A172 (cell line): Measurements from ENCODE around the gene AMFR. TPM values are rescaled to one million over a fixed set of nuclear protein-coding genes. Genes with fewer than 3 reads are reported as not detected.
A peak's percentile ranks its signal among the peaks of the same experiment; 100 is the strongest.

Source experiments
- DNase-seq: peaks from one replicate; pipeline ENCODE4 v3.0.0-alpha.2; 2015; ENCODE audit warnings: low spot score
- total RNA-seq: library from RNA; depleted of rRNA; stranded (reverse); fragments of >200 nt; shearing (Covaris generic); gene quantifications from 2 replicates; pipeline ENCODE4 v1.2.3, GENCODE V29; 2014

Gene AMFR
- total RNA-seq, 1 experiment from 2014 or later = 172 TPM

DNA sequence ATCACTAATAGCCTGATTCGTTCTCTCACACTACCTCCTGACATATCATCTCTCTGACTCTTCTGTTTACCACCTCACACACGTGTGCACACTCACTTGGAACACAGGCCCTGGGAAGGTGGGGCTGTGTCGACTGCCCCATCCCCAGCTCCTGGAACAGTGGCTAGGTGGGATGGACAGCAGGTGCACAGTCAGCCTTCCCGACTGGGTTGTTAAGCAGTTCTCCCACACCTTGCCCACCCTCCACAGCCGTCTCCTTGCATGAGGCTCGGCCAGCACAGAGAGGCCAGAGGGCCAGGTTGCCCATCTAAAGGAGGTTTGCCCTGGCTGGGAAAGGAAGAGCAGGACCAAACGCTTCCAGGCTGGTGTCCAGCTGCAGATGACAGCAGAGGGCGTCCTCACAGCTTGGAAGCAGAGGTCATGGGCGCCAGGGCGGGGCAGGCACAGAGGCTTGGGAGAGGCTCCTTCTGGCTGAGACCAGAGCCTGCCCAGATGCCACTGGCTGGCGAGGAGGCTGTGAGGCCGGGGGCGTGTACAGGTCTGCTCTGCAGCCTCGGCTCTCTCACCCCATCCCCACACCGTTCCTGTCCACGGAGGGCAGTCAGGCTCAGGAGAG is 92.8 kb downstream of the AMFR start:
- DNase-seq = peak; percentile 83

DNA sequence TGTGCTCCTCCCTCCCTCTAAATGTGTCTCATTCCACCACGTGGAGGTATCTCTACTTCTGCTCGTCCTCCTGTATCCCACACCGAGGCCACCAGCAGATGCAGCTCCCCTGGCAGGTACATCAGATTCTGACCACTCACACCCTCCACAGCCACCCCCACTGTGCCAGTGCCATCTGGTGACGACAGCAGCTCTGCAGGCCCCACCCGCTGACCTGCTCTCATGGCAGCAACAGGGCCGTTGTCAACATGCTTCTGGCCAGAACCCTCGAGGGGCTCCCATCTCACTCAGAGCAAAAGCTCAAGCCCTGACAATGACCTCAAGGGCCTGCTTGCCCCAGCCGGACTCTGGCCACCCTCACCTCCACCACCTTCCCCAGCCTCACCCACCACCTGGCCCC is 93.4 kb downstream of the AMFR start:
- no peak for DNase-seq

DNA sequence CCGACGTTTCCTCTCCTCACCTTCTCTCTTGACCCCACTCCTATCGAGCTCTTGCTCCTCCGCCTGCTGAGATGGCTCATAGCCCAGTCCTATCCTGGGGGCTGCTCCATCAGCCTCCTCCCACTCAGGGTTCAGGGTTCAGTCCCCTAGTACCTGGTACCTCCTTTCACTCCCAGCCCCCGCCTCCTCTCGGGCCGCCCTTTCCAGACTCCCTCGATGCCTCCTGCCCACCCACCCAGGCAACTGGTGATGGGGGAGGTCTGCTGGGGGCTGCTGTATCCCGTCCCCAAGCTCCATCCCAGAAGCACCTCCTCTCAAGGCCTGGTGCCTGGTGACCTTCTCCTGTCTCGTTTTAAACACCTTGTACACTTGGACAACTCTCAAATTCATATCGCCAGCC is 93.9 kb downstream of the AMFR start:
- DNase-seq = no peak

DNA sequence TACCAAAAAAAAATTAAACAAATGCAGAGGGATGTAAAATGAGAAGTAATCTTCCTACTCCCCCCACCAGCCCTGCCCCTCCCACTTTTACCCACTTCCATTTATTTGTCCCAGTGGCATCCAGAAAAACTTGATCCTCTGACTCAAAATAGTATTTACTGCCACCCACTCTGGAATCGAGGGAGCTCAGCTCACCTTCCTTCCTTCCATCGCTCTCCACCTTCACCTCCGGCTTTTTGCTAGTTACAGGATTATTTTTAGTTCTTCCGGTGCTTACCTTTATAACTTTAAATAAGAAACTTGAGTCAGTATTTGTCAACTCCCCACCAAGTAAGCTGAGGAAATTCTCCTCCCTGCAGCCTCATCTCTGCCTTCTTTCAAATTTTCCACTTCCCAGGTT is 94.9 kb downstream of the AMFR start:
- no peak for DNase-seq

DNA sequence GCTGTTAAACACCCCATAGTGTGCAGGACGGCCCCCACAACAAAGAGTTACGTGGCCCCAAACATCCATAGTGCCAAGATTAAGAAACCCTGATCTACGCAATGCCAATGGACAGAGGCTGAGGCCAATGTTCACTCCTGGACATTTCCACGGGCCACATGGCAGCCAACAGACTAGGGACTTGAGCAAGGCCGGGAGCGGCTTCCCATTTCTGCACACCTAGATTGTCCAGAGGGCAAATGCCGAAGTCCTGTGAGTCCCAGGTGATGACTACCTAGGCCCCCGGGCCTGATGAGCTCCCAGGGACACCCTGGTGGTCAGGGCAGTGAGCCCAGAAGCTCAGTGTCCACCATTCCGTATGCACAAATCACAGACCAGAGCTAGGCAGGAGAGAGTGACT is 95.5 kb downstream of the AMFR start:
- DNase-seq = no peak

DNA sequence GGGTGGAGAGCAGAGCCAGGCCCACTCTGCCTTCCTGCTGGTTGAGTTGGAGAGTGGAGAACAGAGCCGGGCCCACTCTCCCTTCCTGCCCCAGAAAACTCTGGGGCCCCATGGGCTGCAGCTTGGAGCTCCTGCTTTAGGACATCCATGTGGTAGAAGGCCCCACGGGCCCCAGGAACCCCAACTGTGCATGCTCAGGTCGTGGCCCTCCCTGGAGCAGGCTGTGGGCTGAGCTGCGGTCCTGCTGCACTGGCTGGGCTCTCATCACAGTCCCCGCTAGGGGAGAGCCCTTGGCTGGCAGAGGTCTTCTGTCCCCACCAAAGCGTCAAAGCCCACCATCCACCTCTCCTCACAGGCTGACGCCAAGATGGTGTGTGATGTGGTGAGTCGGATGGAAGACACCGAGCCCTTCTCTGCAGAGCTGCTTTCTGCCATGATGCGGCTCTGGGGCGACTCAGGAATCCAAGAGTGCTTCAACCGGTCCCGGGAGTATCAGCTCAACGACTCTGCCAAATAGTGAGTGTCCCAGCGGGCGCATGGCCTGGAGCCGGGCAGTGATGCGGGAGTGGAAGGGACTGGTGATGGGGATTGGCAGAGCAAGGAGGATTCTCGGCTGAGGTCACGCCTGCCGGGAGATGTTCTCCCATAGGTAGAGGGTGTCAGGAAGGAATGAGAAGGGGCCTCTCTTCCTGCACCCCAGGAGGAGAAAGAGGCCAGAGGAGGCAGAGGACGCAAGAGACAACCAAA is 96.9 kb downstream of the AMFR start:
- no peak for DNase-seq

DNA sequence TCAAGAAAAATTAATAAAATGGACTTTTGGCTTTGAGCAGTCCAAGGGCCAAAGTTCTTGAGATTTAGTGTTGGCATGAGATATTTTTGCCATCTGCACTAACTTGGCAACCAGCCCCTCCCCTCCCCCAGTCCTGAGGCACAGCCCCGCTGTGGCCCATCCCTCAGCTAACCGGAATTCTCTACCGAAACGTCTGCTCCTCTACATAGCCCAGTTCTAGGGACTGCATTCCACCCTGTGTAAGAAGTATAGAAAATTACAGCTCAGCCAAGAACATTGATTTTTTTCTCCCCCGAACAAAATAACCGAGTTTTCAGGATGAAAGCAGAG is 97.5 kb downstream of the AMFR start:
- no peak for DNase-seq

DNA sequence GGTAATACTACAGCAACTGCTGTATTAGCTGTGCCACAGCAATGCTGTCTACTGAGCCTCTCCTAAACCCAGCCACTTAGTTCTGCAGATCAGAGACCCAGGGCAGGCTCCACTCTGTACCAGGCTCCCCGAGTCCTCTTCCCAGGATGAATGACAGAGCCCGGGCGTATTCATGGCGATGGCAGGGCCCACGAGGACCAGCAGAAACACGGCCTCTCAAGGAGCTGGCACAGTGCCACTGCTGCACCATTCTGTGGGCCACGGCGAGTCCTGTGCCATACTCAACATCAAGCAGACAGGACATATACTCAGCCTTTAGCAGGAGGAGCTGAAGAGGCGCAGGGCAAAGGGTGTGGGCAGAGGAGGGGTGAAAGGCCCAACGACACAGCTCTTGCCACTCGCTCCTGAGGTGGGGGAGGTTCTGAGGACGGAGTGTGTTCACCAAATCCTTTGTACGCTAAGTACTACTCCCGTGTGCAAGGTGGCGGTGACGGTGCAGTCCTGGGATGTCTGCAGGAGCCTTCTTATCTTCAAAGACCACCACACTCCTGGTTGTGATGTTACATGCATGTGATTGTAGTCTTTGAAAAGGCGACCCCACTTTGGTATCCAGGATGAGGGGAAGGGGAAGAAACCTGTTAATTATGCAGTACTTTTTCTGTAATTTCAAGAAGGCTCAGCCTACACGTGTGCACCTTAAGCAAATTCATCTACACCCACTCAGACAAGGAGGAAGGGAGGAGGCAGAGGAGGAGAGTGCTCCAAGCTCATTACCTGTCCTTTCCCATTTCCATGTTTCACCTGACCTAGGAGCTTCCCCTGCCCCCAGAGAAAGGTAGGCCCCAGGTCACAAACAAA is 98.0 kb downstream of the AMFR start:
- no peak for DNase-seq

DNA sequence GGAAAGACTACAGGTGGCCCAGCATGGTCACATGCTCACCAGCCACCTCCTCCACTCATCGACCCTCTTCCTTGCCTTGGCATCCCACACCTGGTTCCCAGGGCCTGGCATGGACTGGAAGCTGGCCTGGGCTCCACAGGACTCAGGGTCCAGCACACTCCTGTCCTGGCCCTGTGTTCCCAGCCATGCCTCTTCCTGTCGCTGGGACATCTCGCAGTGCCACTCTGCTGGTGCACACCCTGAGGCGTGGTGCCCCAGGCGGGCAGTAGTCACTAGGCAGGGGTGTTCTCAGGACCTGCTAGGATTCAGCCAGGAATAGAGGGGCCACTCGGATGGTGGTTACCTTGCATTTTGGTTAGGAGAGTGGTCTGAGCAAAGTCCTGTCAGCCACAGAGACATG is 99.4 kb downstream of the AMFR start:
- DNase-seq = no peak

DNA sequence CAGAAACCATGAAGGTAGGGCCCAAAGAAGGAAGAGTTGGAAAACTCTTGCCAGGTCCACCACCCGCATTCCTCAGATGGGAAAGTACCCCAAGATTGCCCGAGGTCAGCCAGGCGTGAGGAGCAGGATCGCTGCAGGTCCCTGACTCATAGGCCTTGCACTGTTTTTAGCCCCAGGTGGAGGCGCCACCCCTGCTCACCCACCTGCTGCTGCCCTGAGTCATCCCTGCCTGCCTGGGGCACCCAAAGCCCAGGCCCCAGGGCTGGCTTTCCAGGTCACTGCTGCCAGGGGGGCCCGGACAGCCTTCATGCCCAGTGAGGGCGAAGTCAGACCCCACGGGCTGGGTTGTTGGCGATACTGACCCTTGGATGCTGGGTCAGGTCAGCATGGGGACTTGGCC is 100.9 kb downstream of the AMFR start:
- peak; percentile 57 for DNase-seq

DNA sequence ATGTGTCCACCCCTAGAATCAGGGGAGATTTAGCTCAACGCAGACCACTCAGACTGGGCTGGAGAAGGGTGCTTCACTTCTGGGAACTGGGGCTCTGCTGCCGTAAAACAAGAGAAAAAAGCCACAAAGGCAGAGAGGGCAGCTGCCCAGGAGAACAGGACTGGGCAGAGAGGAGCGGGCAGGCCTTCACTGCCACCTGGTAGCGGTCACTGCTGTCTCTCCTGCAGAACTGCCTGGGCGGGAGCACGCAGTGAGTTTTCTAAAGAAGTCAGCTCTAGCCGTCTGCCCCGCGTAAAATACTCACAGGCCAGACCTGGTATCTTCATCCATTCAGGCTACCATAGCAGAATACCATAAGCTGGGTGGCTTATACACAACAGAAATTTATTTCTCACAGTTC is 103.8 kb downstream of the AMFR start:
- DNase-seq = no peak

DNA sequence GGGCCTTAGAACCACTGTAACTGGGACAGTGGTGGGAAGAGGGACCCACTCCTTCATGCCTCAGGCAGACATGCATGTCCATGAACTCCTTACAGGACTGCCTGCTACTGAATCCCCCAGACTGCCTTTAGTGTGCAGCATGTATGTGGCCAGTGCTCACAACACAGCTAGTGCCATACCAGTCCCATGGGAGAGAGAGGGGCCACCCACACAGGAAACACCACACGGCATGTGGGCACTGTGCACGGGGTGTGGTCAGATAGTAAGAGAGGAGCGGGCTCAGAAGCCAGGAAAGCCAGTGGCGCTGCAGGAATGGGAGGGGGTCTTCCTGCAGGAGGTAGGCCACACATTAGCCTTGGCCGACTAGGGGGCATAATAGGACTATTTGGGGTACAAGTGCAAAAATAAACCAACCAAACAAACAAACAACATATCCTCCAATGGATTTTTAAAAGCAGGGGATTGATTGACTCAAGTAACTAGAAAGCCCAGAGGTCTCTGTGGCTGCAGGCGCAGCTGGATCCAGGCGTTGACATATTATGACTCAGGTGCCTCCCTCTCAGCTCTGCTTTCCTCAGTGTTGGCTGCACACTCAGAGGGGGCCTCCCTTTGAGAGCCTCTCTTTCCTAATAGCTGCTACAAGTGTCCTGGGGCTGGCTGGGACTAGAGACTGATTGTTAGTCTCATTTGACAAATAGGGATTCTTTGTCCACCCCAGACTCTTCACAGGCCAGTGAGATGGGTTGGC is 104.4 kb downstream of the AMFR start:
- DNase-seq = no peak

DNA sequence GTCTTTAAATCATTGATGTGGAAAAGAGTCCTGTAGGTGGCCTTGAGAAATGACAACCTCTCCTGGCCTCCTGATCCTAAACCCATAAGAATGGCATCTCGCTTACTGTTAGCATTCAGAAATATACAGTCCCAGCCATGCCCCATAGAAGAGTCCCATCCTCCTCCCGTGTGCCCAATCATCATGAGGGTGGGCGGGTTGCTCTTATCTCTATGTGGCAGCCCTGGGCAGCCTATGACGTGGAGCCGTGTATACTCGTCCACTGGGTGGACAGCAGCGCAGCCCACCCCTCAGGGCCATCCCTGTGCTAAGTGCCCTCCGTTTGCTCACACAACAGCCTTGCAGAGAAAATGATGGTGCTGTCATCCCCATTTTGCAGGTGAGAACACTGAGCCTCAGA is 105.3 kb downstream of the AMFR start:
- no peak for DNase-seq

DNA sequence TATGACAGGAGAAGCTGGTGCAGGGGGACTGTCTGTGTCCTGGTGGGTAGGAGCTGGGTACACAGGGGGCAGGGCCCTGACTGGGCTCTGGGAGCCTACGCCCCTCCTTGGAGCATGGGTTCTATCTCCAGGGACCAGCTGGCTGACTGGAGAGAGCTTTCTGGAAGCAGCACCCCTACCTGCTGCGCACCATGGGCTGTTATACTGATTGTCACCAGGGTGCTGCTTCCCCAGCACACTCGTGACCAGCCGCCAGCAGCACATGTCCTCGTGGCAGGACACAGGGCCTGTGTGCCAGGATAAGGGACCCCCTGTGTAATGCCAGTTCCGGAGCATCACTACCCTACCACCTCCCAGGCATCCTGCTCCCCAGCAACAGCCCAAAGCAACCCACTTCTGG is 106.0 kb downstream of the AMFR start:
- DNase-seq = no peak

DNA sequence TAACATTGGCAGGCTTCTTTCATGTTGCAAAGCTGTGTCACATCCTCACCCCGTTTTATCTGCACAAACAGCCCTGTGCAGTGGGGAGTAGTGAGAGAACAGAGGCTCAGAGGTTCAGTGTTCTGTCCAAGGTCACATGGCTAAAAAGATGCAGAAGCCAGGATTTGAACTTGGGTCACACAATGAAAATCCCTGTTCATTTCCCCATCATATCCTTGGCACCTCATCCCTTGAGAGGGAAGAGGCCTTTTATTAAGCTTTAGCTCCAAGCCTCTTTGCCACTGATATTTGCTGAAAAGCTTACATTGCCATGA is 106.6 kb downstream of the AMFR start:
- no peak for DNase-seq

DNA sequence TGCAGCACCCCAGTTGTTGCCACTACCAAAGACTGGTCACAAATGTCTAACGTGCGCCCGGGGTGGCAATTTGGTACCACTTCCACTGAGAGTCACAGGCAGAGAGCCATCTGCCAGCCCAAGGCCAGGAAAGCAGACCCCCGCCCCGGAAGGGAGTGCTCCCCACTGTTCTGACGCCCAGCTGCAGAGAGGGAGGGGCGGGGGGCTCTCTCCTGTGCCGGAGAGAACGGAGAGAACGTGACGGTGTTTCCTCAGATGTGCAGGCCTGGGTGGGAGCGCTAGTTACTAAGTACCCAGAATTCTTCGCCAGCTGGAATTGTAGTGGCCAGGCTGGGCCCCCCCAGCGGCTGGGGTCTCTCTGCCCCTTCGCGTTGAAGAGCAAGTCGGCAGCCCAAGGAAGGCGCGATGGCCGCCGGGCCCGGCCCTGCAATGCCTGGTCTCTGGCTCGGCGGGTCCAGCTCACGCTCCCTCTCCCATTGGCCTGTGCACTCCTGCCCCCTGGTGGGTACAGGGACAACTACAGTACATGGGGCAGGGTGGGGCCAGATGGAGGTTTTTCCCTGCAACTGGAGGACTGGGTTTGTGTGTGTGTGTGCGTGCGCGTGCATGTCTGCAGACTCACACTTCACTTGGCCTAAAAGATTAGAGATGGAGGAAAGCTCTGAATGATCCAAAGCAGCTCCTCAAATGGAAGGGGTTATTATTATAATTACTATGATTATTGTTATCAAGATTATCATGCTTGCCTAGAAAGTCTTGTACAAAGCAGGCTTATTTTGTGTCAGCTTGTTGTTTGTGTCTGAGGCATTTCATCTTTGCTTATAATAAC is 107.1 kb downstream of the AMFR start:
- DNase-seq = peak; percentile 60

DNA sequence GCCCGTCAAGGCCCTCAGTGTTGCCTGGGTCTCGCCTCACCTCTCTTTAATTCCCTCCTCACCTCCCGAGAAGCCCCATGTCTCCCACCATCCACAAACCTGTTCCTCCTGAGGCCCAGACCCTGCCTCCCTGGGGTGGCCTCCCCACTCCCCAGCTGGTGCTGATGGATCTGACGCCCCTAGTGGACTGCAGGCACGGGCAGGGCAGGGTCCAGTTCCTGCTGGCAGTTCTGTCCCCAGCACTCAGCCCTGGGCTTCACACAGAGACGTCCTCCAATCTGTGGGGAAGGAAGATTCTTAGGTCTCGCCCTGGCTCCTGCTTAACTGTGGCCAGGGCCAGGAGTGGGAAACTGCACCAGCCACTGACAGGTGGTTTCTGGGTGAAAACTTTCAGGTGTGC is 108.8 kb downstream of the AMFR start:
- no peak for DNase-seq

DNA sequence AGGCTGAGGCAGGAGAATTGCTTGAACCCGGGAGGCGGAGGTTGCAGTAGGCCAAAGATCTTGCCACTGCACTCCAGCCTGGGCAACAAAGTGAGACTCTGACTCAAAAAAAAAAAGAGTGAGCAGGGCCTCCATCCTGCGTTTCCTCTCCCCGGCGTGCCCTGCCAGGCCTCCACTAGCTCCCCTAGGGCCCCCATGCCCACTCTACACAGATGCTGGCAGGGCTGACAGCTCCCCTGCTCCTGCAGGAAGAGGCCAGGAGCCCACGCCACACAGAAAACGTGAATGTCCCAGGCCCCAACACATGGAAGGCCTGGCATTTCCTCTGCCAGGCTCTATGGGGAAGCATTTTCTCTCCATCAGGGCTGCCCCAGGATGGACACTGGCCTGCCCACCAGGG is 109.4 kb downstream of the AMFR start:
- no peak for DNase-seq

DNA sequence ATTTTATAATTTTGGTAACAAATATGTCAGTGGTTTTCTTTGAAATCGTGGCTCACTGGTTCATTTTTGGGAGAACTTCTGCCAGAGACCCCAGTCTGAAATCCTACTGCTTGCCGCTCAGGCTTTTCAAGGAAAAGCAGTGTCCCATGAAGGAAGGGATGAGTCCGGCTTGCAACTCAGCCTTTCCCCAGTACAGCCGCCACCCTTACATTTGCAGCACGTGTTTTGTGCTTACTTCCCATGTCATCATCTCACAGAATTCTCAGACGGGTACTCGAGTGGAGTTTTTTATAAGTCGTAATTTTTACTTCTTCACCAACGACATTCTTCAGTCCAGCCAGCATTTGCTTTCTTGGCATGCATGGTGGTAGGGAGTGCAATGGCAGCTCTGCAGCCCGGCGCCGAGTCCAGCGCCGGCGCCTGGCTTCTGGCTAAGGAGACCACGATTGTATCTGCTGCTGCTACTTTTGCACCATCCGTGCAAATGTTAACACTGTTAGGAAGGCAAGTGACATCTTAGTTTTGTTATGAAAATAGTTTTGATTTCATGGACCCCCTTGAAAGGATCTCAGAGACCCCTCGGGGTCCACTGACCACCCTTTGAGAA is 111.0 kb downstream of the AMFR start:
- DNase-seq = no peak

DNA sequence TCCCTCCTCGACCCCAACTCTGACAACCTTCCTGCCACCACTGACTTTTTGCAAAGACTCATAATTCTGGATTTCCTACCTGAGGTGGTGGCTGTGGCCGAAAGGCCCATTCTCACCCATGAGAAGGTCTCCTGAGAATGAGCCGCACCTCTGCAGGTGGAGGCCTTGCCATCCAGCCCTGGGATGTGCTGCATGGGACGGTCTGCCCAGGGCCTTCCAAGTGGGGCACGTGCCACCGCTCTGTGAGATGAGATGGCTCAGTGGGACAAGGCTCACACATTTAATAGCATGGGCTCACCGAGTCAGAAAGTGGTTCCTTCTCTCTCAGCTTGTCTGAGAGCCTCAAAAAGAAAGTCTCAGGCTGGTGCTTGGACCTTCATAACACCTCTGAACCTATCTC is 112.8 kb downstream of the AMFR start:
- DNase-seq = no peak

DNA sequence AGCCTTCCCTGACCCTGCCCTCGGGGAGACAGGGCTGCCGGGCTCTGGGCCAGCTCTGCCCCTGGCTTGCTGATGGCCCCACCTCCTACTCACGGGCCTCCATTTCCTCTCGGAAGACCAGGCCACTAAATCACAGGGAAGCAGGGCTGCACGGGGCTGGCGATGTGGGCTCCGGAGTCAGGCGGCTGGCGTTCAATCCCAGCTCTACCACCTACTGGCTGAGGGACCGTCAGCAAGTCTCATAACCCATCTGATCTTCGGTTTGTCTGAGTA is 113.4 kb downstream of the AMFR start:
- DNase-seq = no peak
